SU-DHL-6 (cell line): ENCODE results near the gene HNRNPUL1.
A peak's percentile ranks its signal among the peaks of the same experiment; 100 is the strongest.

Experiments used
- H2AFZ ChIP-seq: fragments of 200-600 bp; sonication (generic); 2 replicates; pipeline ENCODE4 v1.6.1; 2014; ENCODE audit warnings: low read depth, mild to moderate bottlenecking, moderate library complexity, mixed read lengths, antibody characterized with exemption, low read length; ENCODE audit not compliant: severe bottlenecking
- H3F3A ChIP-seq: fragments of 200-600 bp; shearing (Covaris generic); 2 replicates; pipeline ENCODE4 v1.6.0; 2016; ENCODE audit warnings: antibody characterized with exemption, mild to moderate bottlenecking; ENCODE audit not compliant: insufficient read depth
- H3K27ac ChIP-seq: fragments of 200-600 bp; sonication (generic); 2 replicates; pipeline ENCODE4 v1.5.1; 2016; ENCODE audit warnings: low read depth, mild to moderate bottlenecking, low read length, moderate library complexity, mixed read lengths
- H3K27me3 ChIP-seq: fragments of 200-600 bp; sonication (generic), shearing (Covaris generic); 2 replicates; pipeline ENCODE4 v1.6.0; 2014; ENCODE audit warnings: mild to moderate bottlenecking, low read length
- H3K36me3 ChIP-seq: fragments of 200-600 bp; sonication (generic); 2 replicates; pipeline ENCODE4 v1.6.1; 2014; ENCODE audit warnings: mild to moderate bottlenecking, low read length, mixed read lengths
- H3K4me2 ChIP-seq: fragments of 300-600, 200-600 bp; shearing (Covaris generic), sonication (generic); 2 replicates; pipeline ENCODE4 v1.6.0; 2014; ENCODE audit warnings: low read length, low read depth, mild to moderate bottlenecking; ENCODE audit not compliant: poor library complexity, severe bottlenecking
- H3K4me3 ChIP-seq: fragments of 200-600 bp; sonication (generic); 2 replicates; pipeline ENCODE4 v1.5.1; 2014; ENCODE audit warnings: antibody characterized with exemption, low read length, mild to moderate bottlenecking, mixed read lengths; ENCODE audit not compliant: insufficient read depth, poor library complexity, severe bottlenecking
- H3K79me2 ChIP-seq: fragments of 200-600 bp; sonication (generic); 2 replicates; pipeline ENCODE4 v1.6.1; 2014; ENCODE audit warnings: mild to moderate bottlenecking, low read length, moderate library complexity; ENCODE audit not compliant: insufficient read depth
- H3K9ac ChIP-seq: fragments of 200-600 bp; sonication (generic); 2 replicates; pipeline ENCODE4 v1.7.0; 2014; ENCODE audit warnings: mild to moderate bottlenecking, low read length
- H3K9me2 ChIP-seq: fragments of 200-600 bp; sonication (generic); replicated peaks from 2 replicates; pipeline ENCODE4 v1.6.1; 2014; ENCODE audit warnings: low read length; ENCODE audit not compliant: insufficient read depth
- H3K9me3 ChIP-seq: fragments of 200-600 bp; sonication (generic); 2 replicates; pipeline ENCODE4 v1.6.1; 2014; ENCODE audit warnings: low read length, mixed read lengths; ENCODE audit not compliant: insufficient read depth
- H4K20me1 ChIP-seq: fragments of 200-600 bp; sonication (generic); 2 replicates; pipeline ENCODE4 v1.6.1; 2014; ENCODE audit warnings: low read depth, mild to moderate bottlenecking, antibody characterized with exemption, low read length, moderate library complexity, mixed read lengths
- CTCF ChIP-seq: fragments of 200-600 bp; sonication (generic); IDR thresholded peaks from one replicate; pipeline ENCODE4 v1.5.1; 2017; ENCODE audit warnings: antibody characterized with exemption, mild to moderate bottlenecking, low read length, moderate library complexity; ENCODE audit not compliant: insufficient read depth, poor library complexity, severe bottlenecking
- EZH2phosphoT487 ChIP-seq: fragments of 200-600 bp; sonication (generic), shearing (Covaris generic); conservative IDR thresholded peaks from 2 replicates; pipeline ENCODE4 v1.6.1; 2018; ENCODE audit warnings: mild to moderate bottlenecking, antibody characterized with exemption, low read length, moderate library complexity, mixed read lengths

HNRNPUL1 gene

GRCh38 chr19:41320568-41320967 lies 56.4 kb downstream of the HNRNPUL1 start:
- H2AFZ ChIP-seq: no peak overlapping the region
- no peaks in the 10 kb centered on the region for H3K27me3 ChIP-seq
- no peaks in the 10 kb centered on the region for H3K9me3 ChIP-seq
- H3K79me2 ChIP-seq: no peaks in the 10 kb centered on the region
- H3K4me2 ChIP-seq: no peak overlapping the region
- H3K9ac ChIP-seq: no peak overlapping the region
- TF ChIP-seq EZH2phosphoT487 (no peak), CTCF (no peak)
- H3K4me3 ChIP-seq: no peak overlapping the region
- peaks cover 9% of the 10 kb centered on the region for H3F3A ChIP-seq
- H3K9me2 ChIP-seq: no peaks in the 10 kb centered on the region
- peaks cover 3% of the 10 kb centered on the region; the same call in 1 of the 2 replicates for H3K36me3 ChIP-seq
- no peaks in the 10 kb centered on the region for H4K20me1 ChIP-seq
- no peak overlapping the region for H3K27ac ChIP-seq

DNA sequence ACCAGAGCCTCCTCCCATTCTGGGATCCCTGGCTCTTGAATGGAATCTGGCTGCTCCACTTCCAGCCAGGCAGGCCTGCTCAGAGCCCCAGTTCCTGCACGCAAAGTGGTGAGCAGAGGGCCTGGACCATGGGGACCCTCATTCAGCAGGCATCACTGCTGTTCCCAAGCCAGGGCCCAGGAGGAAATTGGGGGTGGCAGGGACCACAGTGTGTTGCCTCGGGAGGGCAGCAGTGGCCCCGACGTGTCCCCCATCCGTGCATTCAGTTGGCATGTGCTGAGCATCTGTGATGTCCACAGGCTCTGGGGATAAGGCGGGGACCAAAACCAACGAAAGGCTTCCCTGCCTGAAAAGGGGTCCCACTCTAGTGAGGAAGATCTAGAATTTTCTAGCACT lies 57.0 kb downstream of the HNRNPUL1 start:
- no peak overlapping the region for H3K27ac ChIP-seq
- no peak overlapping the region for H2AFZ ChIP-seq
- H3K9me2 ChIP-seq: no peaks in the 10 kb centered on the region
- peaks cover 3% of the 10 kb centered on the region; the same call in 1 of the 2 replicates for H3K36me3 ChIP-seq
- H3K9ac ChIP-seq: no peak overlapping the region
- TF ChIP-seq EZH2phosphoT487 (no peak), CTCF (no peak)
- no peaks in the 10 kb centered on the region for H3K27me3 ChIP-seq
- H3K79me2 ChIP-seq: no peaks in the 10 kb centered on the region
- no peak overlapping the region for H3K4me3 ChIP-seq
- no peaks in the 10 kb centered on the region for H3K9me3 ChIP-seq
- no peak overlapping the region for H3K4me2 ChIP-seq
- H4K20me1 ChIP-seq: no peaks in the 10 kb centered on the region
- peaks cover 9% of the 10 kb centered on the region for H3F3A ChIP-seq

DNA sequence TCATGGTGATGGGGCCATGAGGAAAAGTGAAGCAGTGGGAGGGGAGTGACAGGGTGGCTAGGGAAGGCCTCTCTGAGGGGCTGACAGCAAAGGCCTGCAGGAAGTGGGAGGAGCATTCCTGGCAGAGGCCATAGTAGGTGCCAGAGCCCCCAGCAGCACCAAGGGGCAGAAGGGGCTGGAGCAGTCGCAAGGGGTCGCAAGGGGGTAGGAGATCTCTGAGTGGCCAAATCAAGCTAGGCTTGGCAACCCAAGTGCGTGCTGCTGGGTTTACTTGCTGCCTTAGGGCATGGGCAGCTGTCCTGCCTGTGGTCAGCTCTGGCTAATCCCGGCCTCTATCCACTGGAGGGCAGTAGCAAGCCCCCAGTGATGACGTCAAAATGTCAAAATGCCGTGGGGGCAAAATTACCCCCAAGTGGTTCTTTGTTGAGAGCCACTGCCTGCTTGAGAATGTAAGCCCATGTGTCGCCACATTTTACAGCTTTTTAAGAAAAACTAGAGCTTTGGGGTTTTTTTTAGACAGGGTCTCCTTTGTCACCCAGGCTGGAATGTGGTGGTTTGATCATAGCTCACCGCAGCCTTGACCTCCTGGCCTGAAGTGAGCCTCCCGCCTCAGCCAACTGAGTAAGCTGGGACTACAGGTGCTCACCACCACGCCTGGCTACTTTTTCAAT lies 57.6 kb downstream of the HNRNPUL1 start:
- Histone ChIP-seq H2AFZ (no peak overlapping the region), H3K4me3 (no peak overlapping the region), H3K9me2 (no peaks in the 10 kb centered on the region), H3K9ac (no peak overlapping the region), H3K79me2 (no peaks in the 10 kb centered on the region), H3K4me2 (no peak overlapping the region), H3F3A (peaks cover 10% of the 10 kb centered on the region), H3K27ac (no peak overlapping the region), H3K27me3 (no peaks in the 10 kb centered on the region), H3K9me3 (no peaks in the 10 kb centered on the region), H4K20me1 (no peaks in the 10 kb centered on the region), H3K36me3 (peaks cover 3% of the 10 kb centered on the region; the same call in 1 of the 2 replicates)
- TF ChIP-seq EZH2phosphoT487 (no peak), CTCF (peak; percentile 20)
